Spleen (tissue), 7 donors: ENCODE results near the gene GOLGA7B.

ENCODE experiments used
- POLR2AphosphoS5 ChIP-seq, 3 donors: sonication (generic); formaldehyde crosslinking; IDR thresholded peaks; one replicate each; pipeline ENCODE4 v1.5.1; 2017; ENCODE audit warnings: antibody characterized with exemption in 3 of 3
- TF ChIP-seq, protein P1 (sequence below), 11 experiments: fragments of 200-600 bp in 7 of 11; fragments of 450-650 bp in 4 of 11; sonication (generic) in 4 of 11; IDR thresholded peaks in 8 of 11; conservative IDR thresholded peaks in 3 of 11; 1 replicate in 7 of 11; 2 replicates in 4 of 11; pipeline versions ENCODE4 v1.4.0 to v1.8.0; 2016 to 2021; ENCODE audit warnings: antibody characterized with exemption in 11 of 11, inconsistent platforms in 4 of 11, mild to moderate bottlenecking in 1 of 11
- donor health status: DM: no; HTN: no; CAD: no; lungs with moderate emphysema.
- donor health status: DM: no; HTN: no; CAD: no.
- donor health status: DM: no; HTN: no; CAD: no.

DNA sequence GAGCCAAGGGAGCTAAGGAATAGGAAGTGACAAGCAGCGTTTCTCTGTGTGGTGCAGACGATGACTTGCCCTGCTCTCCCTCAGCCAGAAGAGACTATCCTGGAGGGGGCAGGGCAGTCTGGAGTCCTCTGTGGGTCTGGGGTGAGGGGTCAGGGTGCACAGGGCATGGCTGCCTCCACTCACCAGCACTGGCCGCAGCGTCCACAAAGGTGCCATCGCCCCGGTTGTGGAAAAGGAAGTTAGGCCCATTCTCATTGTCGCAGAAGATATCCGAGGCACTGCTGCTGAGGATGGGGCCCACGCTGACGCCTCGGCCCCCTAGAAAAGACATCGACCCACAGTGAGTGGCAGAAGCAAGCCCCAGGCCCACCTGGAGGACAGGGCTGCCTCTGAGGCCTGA, 58.2 kb downstream of the GOLGA7B start:
- no peak for TF ChIP-seq POLR2AphosphoS5 (IDR thresholded peaks at IDR 0.05)
- TF ChIP-seq, protein P1, sequence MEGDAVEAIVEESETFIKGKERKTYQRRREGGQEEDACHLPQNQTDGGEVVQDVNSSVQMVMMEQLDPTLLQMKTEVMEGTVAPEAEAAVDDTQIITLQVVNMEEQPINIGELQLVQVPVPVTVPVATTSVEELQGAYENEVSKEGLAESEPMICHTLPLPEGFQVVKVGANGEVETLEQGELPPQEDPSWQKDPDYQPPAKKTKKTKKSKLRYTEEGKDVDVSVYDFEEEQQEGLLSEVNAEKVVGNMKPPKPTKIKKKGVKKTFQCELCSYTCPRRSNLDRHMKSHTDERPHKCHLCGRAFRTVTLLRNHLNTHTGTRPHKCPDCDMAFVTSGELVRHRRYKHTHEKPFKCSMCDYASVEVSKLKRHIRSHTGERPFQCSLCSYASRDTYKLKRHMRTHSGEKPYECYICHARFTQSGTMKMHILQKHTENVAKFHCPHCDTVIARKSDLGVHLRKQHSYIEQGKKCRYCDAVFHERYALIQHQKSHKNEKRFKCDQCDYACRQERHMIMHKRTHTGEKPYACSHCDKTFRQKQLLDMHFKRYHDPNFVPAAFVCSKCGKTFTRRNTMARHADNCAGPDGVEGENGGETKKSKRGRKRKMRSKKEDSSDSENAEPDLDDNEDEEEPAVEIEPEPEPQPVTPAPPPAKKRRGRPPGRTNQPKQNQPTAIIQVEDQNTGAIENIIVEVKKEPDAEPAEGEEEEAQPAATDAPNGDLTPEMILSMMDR (IDR thresholded peaks at IDR 0.05 in 8 of 11, conservative IDR thresholded peaks at IDR 0.05 in 3 of 11): no peak
